HepG2 (cell line): Measurements from ENCODE around the gene XPC. TPM values are rescaled to one million over a fixed set of nuclear protein-coding genes. Genes with fewer than 3 reads are reported as not detected.

Experiments used
- CTCF ChIP-seq: sonication (generic); formaldehyde crosslinking; IDR thresholded peaks from 2 replicates; pipeline ENCODE4 v1.5.0; 2020; ENCODE audit warnings: mild to moderate bottlenecking, missing genetic modification reagents, moderate library complexity
- HNF4A ChIP-seq: sonication (generic); formaldehyde crosslinking; IDR thresholded peaks from 2 replicates; pipeline ENCODE4 v1.4.0; 2020; ENCODE audit warnings: missing genetic modification reagents
- POLR2G ChIP-seq: fragments of 200-400 bp; formaldehyde crosslinking; IDR thresholded peaks from 2 replicates; pipeline ENCODE4 v1.6.1; 2018; ENCODE audit warnings: mild to moderate bottlenecking, low read depth, low read length, moderate library complexity
- PRDM10 ChIP-seq: sonication (generic); formaldehyde crosslinking; IDR thresholded peaks from 2 replicates; pipeline ENCODE4 v1.4.0; 2020; ENCODE audit warnings: low read depth, missing genetic modification reagents
- RBFOX2 ChIP-seq: fragments of 200-400 bp; formaldehyde crosslinking; IDR thresholded peaks from 2 replicates; pipeline ENCODE4 v1.6.1; 2017; ENCODE audit warnings: low read depth, mild to moderate bottlenecking, low read length
- ZBTB38 ChIP-seq: sonication (generic); formaldehyde crosslinking; IDR thresholded peaks from 2 replicates; pipeline ENCODE4 v1.5.1; 2020; ENCODE audit warnings: mild to moderate bottlenecking, missing genetic modification reagents
- ZNF121 ChIP-seq: sonication (generic); formaldehyde crosslinking; IDR thresholded peaks from 2 replicates; pipeline ENCODE4 v1.5.0; 2020; ENCODE audit warnings: mild to moderate bottlenecking, missing genetic modification reagents
- ZNF407 ChIP-seq: sonication (generic); formaldehyde crosslinking; IDR thresholded peaks from one replicate; pipeline ENCODE4 v1.5.1; 2020; ENCODE audit warnings: mild to moderate bottlenecking, missing genetic modification reagents; ENCODE audit errors: not compliant biosample characterization
- ZNF777 ChIP-seq: sonication (generic); formaldehyde crosslinking; IDR thresholded peaks from 2 replicates; pipeline ENCODE4 v1.4.0; 2020; ENCODE audit warnings: missing genetic modification reagents
- ZNF788 ChIP-seq: sonication (generic); formaldehyde crosslinking; IDR thresholded peaks from 2 replicates; pipeline ENCODE4 v1.5.0; 2020; ENCODE audit warnings: mild to moderate bottlenecking, missing genetic modification reagents, borderline replicate concordance
- polyA plus RNA-seq, 8 experiments: library from polyadenylated mRNA; depleted of rRNA in 3 of 8; stranded (reverse) in 7 of 8; unstranded in 1 of 8; fragments of >200 nt; fragmentation: Illumina TruSeq in 4 of 8; extraction: Trizol in 4 of 8; gene quantifications; 2 replicates each; pipeline versions ENCODE4 v1.2.1 to v1.2.3, GENCODE V29; 2011 to 2016; ENCODE audit warnings: low read depth in 4 of 8, missing spikeins in 1 of 8, mixed read lengths in 1 of 8; ENCODE audit not compliant: insufficient read depth in 1 of 8
- total RNA-seq, 5 experiments: library from RNA; depleted of rRNA; stranded (reverse); fragments of >200 nt; fragmentation: Illumina TruSeq; extraction: Trizol; gene quantifications; 2 replicates each; pipeline ENCODE4 v1.2.3, GENCODE V29; 2016; ENCODE audit warnings: low read depth in 1 of 5

The XPC gene
- total and polyA plus RNA-seq, 2 of the 13 experiments (the other 11 are each of a cell fraction or from before 2014, with no cell fraction given), result 9.4 to 24.1 TPM

GRCh38 chr3:14172496-14172895 is 5.9 kb downstream of the XPC start (continued):
- TF ChIP-seq ZNF788 (CRISPR knock-in tag) (no peak), RBFOX2 (no peak), CTCF (no peak), ZBTB38 (CRISPR knock-in tag) (no peak), ZNF121 (no peak), ZNF407 (no peak), POLR2G (no peak), ZNF777 (no peak), PRDM10 (no peak), HNF4A (CRISPR knock-in tag) (no peak)
